ENCODE data around the gene MRPL51. TPM values are rescaled to one million over a fixed set of nuclear protein-coding genes. Genes with fewer than 3 reads are reported as not detected.
"Not testable (repeated sequence)": the region's sequence is repeated elsewhere in the genome, so short reads cannot be mapped to it uniquely, and the experiment has no call there.

MRPL51 gene
- total and polyA plus RNA-seq, 9 of the 15 experiments (the other 6 are each of a cell fraction or from before 2014, with no cell fraction given), result 127 to 727 (median 208) TPM

DNA sequence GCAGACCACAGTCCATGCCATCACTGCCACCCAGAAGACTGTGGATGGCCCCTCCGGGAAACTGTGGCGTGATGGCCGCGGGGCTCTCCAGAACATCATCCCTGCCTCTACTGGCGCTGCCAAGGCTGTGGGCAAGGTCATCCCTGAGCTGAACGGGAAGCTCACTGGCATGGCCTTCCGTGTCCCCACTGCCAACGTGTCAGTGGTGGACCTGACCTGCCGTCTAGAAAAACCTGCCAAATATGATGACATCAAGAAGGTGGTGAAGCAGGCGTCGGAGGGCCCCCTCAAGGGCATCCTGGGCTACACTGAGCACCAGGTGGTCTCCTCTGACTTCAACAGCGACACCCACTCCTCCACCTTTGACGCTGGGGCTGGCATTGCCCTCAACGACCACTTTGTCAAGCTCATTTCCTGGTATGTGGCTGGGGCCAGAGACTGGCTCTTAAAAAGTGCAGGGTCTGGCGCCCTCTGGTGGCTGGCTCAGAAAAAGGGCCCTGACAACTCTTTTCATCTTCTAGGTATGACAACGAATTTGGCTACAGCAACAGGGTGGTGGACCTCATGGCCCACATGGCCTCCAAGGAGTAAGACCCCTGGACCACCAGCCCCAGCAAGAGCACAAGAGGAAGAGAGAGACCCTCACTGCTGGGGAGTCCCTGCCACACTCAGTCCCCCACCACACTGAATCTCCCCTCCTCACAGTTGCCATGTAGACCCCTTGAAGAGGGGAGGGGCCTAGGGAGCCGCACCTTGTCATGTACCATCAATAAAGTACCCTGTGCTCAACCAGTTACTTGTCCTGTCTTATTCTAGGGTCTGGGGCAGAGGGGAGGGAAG lies 44.7 kb upstream of the MRPL51 start:
- H3K4me1 ChIP-seq (replicated peaks in 1 of 2; ENCODE audit: control insufficient read depth in 2 of 2, insufficient read depth in 2 of 2, low read length in 2 of 2), result peaks cover 54 to 85% of the 10 kb centered on the region in 2 experiments
- 53% methylated on average over 16 of the region's 17 CpGs for WGBS (ENCODE audit: insufficient coverage, low coverage, missing lambda C conversion rate)
- H2AFZ ChIP-seq (ENCODE audit: low read depth, low read length); FAIRE-seq; H3K9me3 ChIP-seq (replicated peaks; ENCODE audit: control insufficient read depth, insufficient read depth, low read depth, low read length); H3K27me3 ChIP-seq (ENCODE audit: control insufficient read depth in 2 of 2, insufficient read depth in 2 of 2, low read length in 2 of 2); H3K9me1 ChIP-seq (ENCODE audit: control insufficient read depth, insufficient read depth, low read length); ATAC-seq; in situ Hi-C loops (cut with MboI); CTCF ChIA-PET (ENCODE audit: low intra/inter-chr PET ratio); TF ChIP-seq ETV6 (CRISPR knock-in tag; IDR thresholded peaks at IDR 0.05; ENCODE audit: borderline replicate concordance): not testable (repeated sequence)
- intact Hi-C loops (cut with micrococcal nuclease), result loop anchor here (2.0 to 10.0 kb wide), 2 partner anchors 115 to 213 kb away; no protein-coding TSS in a partner anchor
- H3K27ac ChIP-seq (ENCODE audit: extremely low read depth, low read depth, low read length), result peak overlapping the region; percentile 59; the same call in 1 of the 3 replicates
- H4K20me1 ChIP-seq (replicated peaks; ENCODE audit: control insufficient read depth, insufficient read depth, low read length), result peaks cover 38% of the 10 kb centered on the region
- BruUV-seq (replicated peaks), result TSS peak; percentile 75
- POLR2A ChIA-PET, result interaction anchor here (0.6 to 1.0 kb wide), 6 partner anchors 27 to 1545 kb away, joined by 3 to 5 read pairs (median 3); partner anchors contain the start of gene VAMP1
- H3K4me3 ChIP-seq, result peak overlapping the region; percentile 84; the same call in 1 of the 2 replicates
- peak overlapping the region; percentile 34 to 100; a peak in 3 of 4 replicates for H3K9ac ChIP-seq (ENCODE audit: insufficient read depth in 1 of 2, low read depth in 2 of 2, low read length in 2 of 2)
- H3K36me3 ChIP-seq (ENCODE audit: control insufficient read depth, insufficient read depth, low read length), result peaks cover 43% of the 10 kb centered on the region
- H3K79me2 ChIP-seq (ENCODE audit: control insufficient read depth, insufficient read depth, low read length), result peaks cover 53% of the 10 kb centered on the region
- H3K4me2 ChIP-seq (ENCODE audit: insufficient read depth, low read length), result peak overlapping the region; percentile 80
- DNase-seq (ENCODE audit: extremely low read depth in 1 of 4, low spot score in 3 of 4), result peak in 1 of 4 experiments; percentile 80
- TF ChIP-seq ELF1 (tag; IDR thresholded peaks at IDR 0.05), result peak; percentile 37; the same call in 1 of the 2 replicates
- peak; percentile 31; the same call in 1 of the 2 replicates for TF ChIP-seq SMC3 (conservative IDR thresholded peaks at IDR 0.05; ENCODE audit: insufficient read depth, low read depth, low read length)
- 0 out of 4 replicates have a peak, but pooled peaks of 1 of the 2 experiments have one; percentile 32 for TF ChIP-seq ETV6 (IDR thresholded peaks at IDR 0.05; ENCODE audit: borderline replicate concordance in 1 of 2, low read depth in 2 of 2, low read length in 1 of 2)
- TF ChIP-seq ZBTB7A (IDR thresholded peaks at IDR 0.05; ENCODE audit: borderline replicate concordance, control insufficient read depth, low read depth, low read length), result 0 out of 2 replicates have a peak, but pooled peaks have one; percentile 17
- TF ChIP-seq RAD21 (CRISPR knock-in tag; conservative IDR thresholded peaks at IDR 0.05 in 1 of 2, IDR thresholded peaks at IDR 0.05 in 1 of 2), result peak; percentile 32 to 58
- TF ChIP-seq, protein P1, sequence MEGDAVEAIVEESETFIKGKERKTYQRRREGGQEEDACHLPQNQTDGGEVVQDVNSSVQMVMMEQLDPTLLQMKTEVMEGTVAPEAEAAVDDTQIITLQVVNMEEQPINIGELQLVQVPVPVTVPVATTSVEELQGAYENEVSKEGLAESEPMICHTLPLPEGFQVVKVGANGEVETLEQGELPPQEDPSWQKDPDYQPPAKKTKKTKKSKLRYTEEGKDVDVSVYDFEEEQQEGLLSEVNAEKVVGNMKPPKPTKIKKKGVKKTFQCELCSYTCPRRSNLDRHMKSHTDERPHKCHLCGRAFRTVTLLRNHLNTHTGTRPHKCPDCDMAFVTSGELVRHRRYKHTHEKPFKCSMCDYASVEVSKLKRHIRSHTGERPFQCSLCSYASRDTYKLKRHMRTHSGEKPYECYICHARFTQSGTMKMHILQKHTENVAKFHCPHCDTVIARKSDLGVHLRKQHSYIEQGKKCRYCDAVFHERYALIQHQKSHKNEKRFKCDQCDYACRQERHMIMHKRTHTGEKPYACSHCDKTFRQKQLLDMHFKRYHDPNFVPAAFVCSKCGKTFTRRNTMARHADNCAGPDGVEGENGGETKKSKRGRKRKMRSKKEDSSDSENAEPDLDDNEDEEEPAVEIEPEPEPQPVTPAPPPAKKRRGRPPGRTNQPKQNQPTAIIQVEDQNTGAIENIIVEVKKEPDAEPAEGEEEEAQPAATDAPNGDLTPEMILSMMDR (IDR thresholded peaks at IDR 0.05 in 2 of 3, conservative IDR thresholded peaks at IDR 0.05 in 1 of 3; ENCODE audit: insufficient read depth in 2 of 3, low read depth in 1 of 3, low read length in 3 of 3), result peak; percentile 58 to 65 (median 63)
- TF ChIP-seq, protein P2, sequence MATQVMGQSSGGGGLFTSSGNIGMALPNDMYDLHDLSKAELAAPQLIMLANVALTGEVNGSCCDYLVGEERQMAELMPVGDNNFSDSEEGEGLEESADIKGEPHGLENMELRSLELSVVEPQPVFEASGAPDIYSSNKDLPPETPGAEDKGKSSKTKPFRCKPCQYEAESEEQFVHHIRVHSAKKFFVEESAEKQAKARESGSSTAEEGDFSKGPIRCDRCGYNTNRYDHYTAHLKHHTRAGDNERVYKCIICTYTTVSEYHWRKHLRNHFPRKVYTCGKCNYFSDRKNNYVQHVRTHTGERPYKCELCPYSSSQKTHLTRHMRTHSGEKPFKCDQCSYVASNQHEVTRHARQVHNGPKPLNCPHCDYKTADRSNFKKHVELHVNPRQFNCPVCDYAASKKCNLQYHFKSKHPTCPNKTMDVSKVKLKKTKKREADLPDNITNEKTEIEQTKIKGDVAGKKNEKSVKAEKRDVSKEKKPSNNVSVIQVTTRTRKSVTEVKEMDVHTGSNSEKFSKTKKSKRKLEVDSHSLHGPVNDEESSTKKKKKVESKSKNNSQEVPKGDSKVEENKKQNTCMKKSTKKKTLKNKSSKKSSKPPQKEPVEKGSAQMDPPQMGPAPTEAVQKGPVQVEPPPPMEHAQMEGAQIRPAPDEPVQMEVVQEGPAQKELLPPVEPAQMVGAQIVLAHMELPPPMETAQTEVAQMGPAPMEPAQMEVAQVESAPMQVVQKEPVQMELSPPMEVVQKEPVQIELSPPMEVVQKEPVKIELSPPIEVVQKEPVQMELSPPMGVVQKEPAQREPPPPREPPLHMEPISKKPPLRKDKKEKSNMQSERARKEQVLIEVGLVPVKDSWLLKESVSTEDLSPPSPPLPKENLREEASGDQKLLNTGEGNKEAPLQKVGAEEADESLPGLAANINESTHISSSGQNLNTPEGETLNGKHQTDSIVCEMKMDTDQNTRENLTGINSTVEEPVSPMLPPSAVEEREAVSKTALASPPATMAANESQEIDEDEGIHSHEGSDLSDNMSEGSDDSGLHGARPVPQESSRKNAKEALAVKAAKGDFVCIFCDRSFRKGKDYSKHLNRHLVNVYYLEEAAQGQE (IDR thresholded peaks at IDR 0.05; ENCODE audit: borderline replicate concordance), result peak; percentile 34; the same call in 1 of the 2 replicates
- TF ChIP-seq, protein P2 (CRISPR knock-in tag; IDR thresholded peaks at IDR 0.05; ENCODE audit: low read depth), result not testable (repeated sequence)
